Vagina (tissue), 2 donors: Measurements from ENCODE around the gene ZNF135. TPM values are rescaled to one million over a fixed set of nuclear protein-coding genes. Genes with fewer than 3 reads are reported as not detected.

Experiments
- DNase-seq, 2 donors: peaks; one replicate each; pipeline ENCODE4 v3.0.0-alpha.2; 2017; ENCODE audit errors: extremely low spot score in 2 of 2
- H3K27ac ChIP-seq: fragments of 200-600 bp; sonication (generic); one replicate; pipeline ENCODE4 v1.5.1; 2019
- H3K27me3 ChIP-seq: fragments of 200-600 bp; sonication (generic); one replicate; pipeline ENCODE4 v1.5.1; 2019
- H3K36me3 ChIP-seq, 2 donors: fragments of 200-600 bp; sonication (generic); one replicate each; pipeline ENCODE4 v1.5.1; 2017 to 2019
- H3K4me1 ChIP-seq: fragments of 200-600 bp; sonication (generic); one replicate; pipeline ENCODE4 v1.5.1; 2019
- H3K4me3 ChIP-seq, 2 donors: fragments of 200-600 bp; sonication (generic); 1 replicate in 1 of 2; 2 replicates in 1 of 2; pipeline ENCODE4 v1.5.1; 2016 to 2019
- H3K9me3 ChIP-seq: fragments of 200-600 bp; sonication (generic); one replicate; pipeline ENCODE4 v1.5.1; 2019
- CTCF ChIP-seq, 3 experiments: fragments of 450-650 bp in 2 of 3; fragments of 200-600 bp in 1 of 3; sonication (generic) in 1 of 3; IDR thresholded peaks; one replicate each; pipeline ENCODE4 v1.5.1; 2017 to 2019; ENCODE audit warnings: antibody characterized with exemption in 3 of 3, mild to moderate bottlenecking in 2 of 3, moderate library complexity in 2 of 3
- POLR2A ChIP-seq, 2 donors: fragments of 450-650 bp; IDR thresholded peaks; one replicate each; pipeline ENCODE4 v1.6.1; 2017; ENCODE audit warnings: antibody characterized with exemption in 2 of 2, mild to moderate bottlenecking in 2 of 2, moderate library complexity in 2 of 2
- POLR2AphosphoS5 ChIP-seq, 2 donors: sonication (generic); formaldehyde crosslinking; IDR thresholded peaks; one replicate each; pipeline ENCODE4 v1.9.0; 2017; ENCODE audit warnings: antibody characterized with exemption in 2 of 2, mild to moderate bottlenecking in 2 of 2, low read depth in 1 of 2; ENCODE audit not compliant: insufficient read depth in 1 of 2
- intact Hi-C: fragments of 100-400 bp; cut with DNase I; formaldehyde crosslinking; loops from one replicate; pipeline ENCODE4 v1.15.1; 2023
- total RNA-seq: library from RNA; depleted of rRNA; stranded (reverse); fragments of >200 nt; gene quantifications from one replicate; pipeline ENCODE4 v1.2.3, GENCODE V29; 2016

Gene ZNF135
- total RNA-seq, 1 donor from 2014 or later: 5.4 TPM

- TF ChIP-seq POLR2AphosphoS5 (IDR thresholded peaks at IDR 0.05; ENCODE audit: insufficient read depth in 1 of 2, low read depth in 1 of 2): no peak
- no peak for TF ChIP-seq POLR2A (IDR thresholded peaks at IDR 0.05)
- no peak for TF ChIP-seq CTCF (IDR thresholded peaks at IDR 0.05)
- DNase-seq: no peak
- Histone ChIP-seq H3K4me1 (peaks cover 15% of the 10 kb centered on the region), H3K36me3 (peaks cover 0 to 7% of the 10 kb centered on the region in 2 donors), H3K9me3 (no peaks in the 10 kb centered on the region), H3K27me3 (no peaks in the 10 kb centered on the region), H3K27ac (peak overlapping the region; percentile 91), H3K4me3 (peak overlapping the region; percentile 61 to 78)
- intact Hi-C loops: no loop called here
These were observed 615 bp upstream of the ZNF135 start for GRCh38 chr19:58058467-58058866.

DNA sequence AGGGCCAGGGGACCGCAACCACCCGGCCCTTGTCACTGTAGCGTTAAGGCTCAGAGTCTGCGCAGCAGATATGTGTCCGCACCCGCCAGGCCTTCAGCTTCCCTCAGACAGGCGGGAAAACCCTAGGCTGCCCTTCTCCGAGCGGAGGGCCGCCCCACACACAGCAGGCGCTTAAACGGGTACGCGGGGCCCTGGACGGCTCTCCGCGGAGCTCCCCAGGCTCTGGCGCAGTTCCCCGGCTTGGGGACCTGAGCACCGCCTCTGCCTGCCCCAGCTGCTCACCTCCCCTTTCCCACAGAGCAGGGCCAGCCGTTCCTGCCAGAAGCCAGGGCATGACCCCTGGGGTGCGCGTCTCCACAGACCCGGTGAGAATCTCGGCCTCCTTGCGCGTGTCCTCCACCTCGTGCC is 593 bp downstream of the ZNF135 start:
- no peaks in the 10 kb centered on the region for H3K9me3 ChIP-seq
- intact Hi-C loops: no loop called here

GRCh38 chr19:58060231-58060630 is 1.1 kb downstream of the ZNF135 start:
- H3K4me1 ChIP-seq: peaks cover 15% of the 10 kb centered on the region
- no peak overlapping the region for H3K27ac ChIP-seq
- H3K9me3 ChIP-seq: no peaks in the 10 kb centered on the region
- TF ChIP-seq CTCF (IDR thresholded peaks at IDR 0.05): no peak
- TF ChIP-seq POLR2AphosphoS5 (IDR thresholded peaks at IDR 0.05; ENCODE audit: insufficient read depth in 1 of 2, low read depth in 1 of 2): no peak
- H3K4me3 ChIP-seq: peak overlapping the region; percentile 61 to 78
- H3K27me3 ChIP-seq: no peaks in the 10 kb centered on the region
- H3K36me3 ChIP-seq: peaks cover 0 to 13% of the 10 kb centered on the region in 2 donors
- intact Hi-C loops: no loop called here
- DNase-seq: no peak

More for the DNA sequence above, 593 bp downstream of the ZNF135 start:
- Histone ChIP-seq H3K4me1 (peaks cover 15% of the 10 kb centered on the region), H3K36me3 (peaks cover 0 to 8% of the 10 kb centered on the region in 2 donors), H3K27ac (peak overlapping the region; percentile 91), H3K27me3 (no peaks in the 10 kb centered on the region), H3K4me3 (peak overlapping the region; percentile 61 to 78)
- DNase-seq: no peak
- no peak for TF ChIP-seq CTCF (IDR thresholded peaks at IDR 0.05)
- no peak for TF ChIP-seq POLR2A (IDR thresholded peaks at IDR 0.05)
- TF ChIP-seq POLR2AphosphoS5 (IDR thresholded peaks at IDR 0.05; ENCODE audit: insufficient read depth in 1 of 2, low read depth in 1 of 2): no peak

DNA sequence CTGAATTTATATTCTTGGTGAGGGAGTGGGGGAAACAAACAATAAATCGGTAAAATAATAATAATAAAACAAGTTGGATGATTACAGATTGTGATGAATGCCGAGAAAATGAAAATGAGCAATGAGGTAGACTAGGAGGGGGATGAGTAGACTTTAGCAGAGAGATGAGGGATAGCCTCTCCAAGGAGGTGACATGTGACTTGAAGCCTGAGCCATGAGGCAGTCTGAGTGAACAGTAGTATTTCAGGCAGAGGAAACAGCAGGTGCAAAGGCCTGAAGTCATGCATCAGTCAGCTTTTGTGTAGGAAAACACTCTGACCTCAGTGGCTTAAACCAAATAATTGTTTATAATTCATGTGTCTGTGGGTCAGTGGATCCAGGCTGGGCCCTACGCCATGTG is 4.6 kb downstream of the ZNF135 start:
- H3K4me3 ChIP-seq: no peak overlapping the region
- TF ChIP-seq POLR2A (IDR thresholded peaks at IDR 0.05): no peak
- no peak for TF ChIP-seq CTCF (IDR thresholded peaks at IDR 0.05)
- H3K36me3 ChIP-seq: peaks cover 0 to 40% of the 10 kb centered on the region in 2 donors
- no peak for DNase-seq
- no peaks in the 10 kb centered on the region for H3K27me3 ChIP-seq
- peaks cover 11% of the 10 kb centered on the region for H3K4me1 ChIP-seq
- H3K9me3 ChIP-seq: peaks cover 30% of the 10 kb centered on the region
- no peak overlapping the region for H3K27ac ChIP-seq
- intact Hi-C loops: no loop called here

GRCh38 chr19:58067240-58067912 is 8.3 kb downstream of the ZNF135 start:
- no peak overlapping the region for H3K4me3 ChIP-seq
- intact Hi-C loops: no loop called here
- peaks cover 0 to 46% of the 10 kb centered on the region in 2 donors for H3K36me3 ChIP-seq
- H3K27ac ChIP-seq: no peak overlapping the region
- no peaks in the 10 kb centered on the region for H3K4me1 ChIP-seq
- TF ChIP-seq CTCF (IDR thresholded peaks at IDR 0.05) (no peak), POLR2AphosphoS5 (IDR thresholded peaks at IDR 0.05; ENCODE audit: insufficient read depth in 1 of 2, low read depth in 1 of 2) (no peak), POLR2A (IDR thresholded peaks at IDR 0.05) (no peak)
- no peaks in the 10 kb centered on the region for H3K27me3 ChIP-seq
- DNase-seq: no peak
- peaks cover 50% of the 10 kb centered on the region for H3K9me3 ChIP-seq
